ENCODE measurements around the gene CHID1. TPM values are rescaled to one million over a fixed set of nuclear protein-coding genes. Genes with fewer than 3 reads are reported as not detected.

Gene CHID1
- total RNA-seq, 1 donor from 2014 or later = 56.6 TPM

- H3K27me3 Mint-ChIP-seq (ENCODE audit: insufficient read depth, low read depth) = peaks cover 7% of the 10 kb centered on the region
- H3K27ac ChIP-seq = peak overlapping the region; percentile 89
- no peak for TF ChIP-seq EZH2 (IDR thresholded peaks at IDR 0.05)
- peak; percentile 41 for TF ChIP-seq CTCF (IDR thresholded peaks at IDR 0.05)
- no peaks in the 10 kb centered on the region for H3K9me3 ChIP-seq (ENCODE audit: low read depth)
- no peaks in the 10 kb centered on the region for H3K27me3 ChIP-seq
- H3K36me3 ChIP-seq = no peaks in the 10 kb centered on the region
- H3K4me2 ChIP-seq = peak overlapping the region; percentile 48
- peaks cover 92% of the 10 kb centered on the region for H3K79me2 ChIP-seq (ENCODE audit: low read depth)
- H3K9me3 Mint-ChIP-seq = peaks cover 12% of the 10 kb centered on the region
- peak; percentile 83 for DNase-seq (ENCODE audit: low spot score)
- peaks cover 57% of the 10 kb centered on the region for H4K20me1 ChIP-seq (ENCODE audit: low read depth)
- H3K4me1 Mint-ChIP-seq = peaks cover 60% of the 10 kb centered on the region
- H3F3A ChIP-seq (ENCODE audit: low read depth) = peaks cover 46% of the 10 kb centered on the region
- H3K4me3 Mint-ChIP-seq = peak overlapping the region; percentile 80
- peaks cover 15% of the 10 kb centered on the region for H3K36me3 Mint-ChIP-seq
- peak overlapping the region; percentile 99 for H3K27ac Mint-ChIP-seq
- no peak overlapping the region for H3K9ac ChIP-seq
- peaks cover 50% of the 10 kb centered on the region for H3K4me1 ChIP-seq
- H3K4me3 ChIP-seq = peak overlapping the region; percentile 3
- H2AFZ ChIP-seq (replicated peaks) = no peak overlapping the region
Observed at GRCh38 chr11:944711-945470, 34.3 kb upstream of the CHID1 start.

GRCh38 chr11:942823-943222 lies 32.2 kb upstream of the CHID1 start:
- Mint-ChIP-seq H3K4me3 (no peak overlapping the region), H3K4me1 (peaks cover 66% of the 10 kb centered on the region), H3K9me3 (no peaks in the 10 kb centered on the region), H3K27ac (peak overlapping the region; percentile 55), H3K36me3 (peaks cover 6% of the 10 kb centered on the region), H3K27me3 (ENCODE audit: insufficient read depth, low read depth) (peaks cover 5% of the 10 kb centered on the region)
- Histone ChIP-seq H3K4me2 (no peak overlapping the region), H2AFZ (replicated peaks) (no peak overlapping the region), H4K20me1 (ENCODE audit: low read depth) (peaks cover 76% of the 10 kb centered on the region), H3F3A (ENCODE audit: low read depth) (peaks cover 57% of the 10 kb centered on the region), H3K9ac (no peak overlapping the region), H3K27me3 (no peaks in the 10 kb centered on the region), H3K4me3 (no peak overlapping the region), H3K27ac (peak overlapping the region; percentile 60), H3K9me3 (ENCODE audit: low read depth) (no peaks in the 10 kb centered on the region), H3K4me1 (peaks cover 55% of the 10 kb centered on the region), H3K36me3 (no peaks in the 10 kb centered on the region), H3K79me2 (ENCODE audit: low read depth) (peaks cover 94% of the 10 kb centered on the region)
- peak; percentile 11 for DNase-seq (ENCODE audit: low spot score)
- TF ChIP-seq EZH2phosphoT487 (IDR thresholded peaks at IDR 0.05) (no peak), EZH2 (IDR thresholded peaks at IDR 0.05) (no peak), CTCF (IDR thresholded peaks at IDR 0.05) (no peak)

GRCh38 chr11:940496-941135 lies 30.0 kb upstream of the CHID1 start:
- Mint-ChIP-seq H3K27ac (peak overlapping the region; percentile 74), H3K4me1 (peaks cover 57% of the 10 kb centered on the region), H3K9me3 (peaks cover 2% of the 10 kb centered on the region), H3K4me3 (no peak overlapping the region), H3K27me3 (ENCODE audit: insufficient read depth, low read depth) (peaks cover 5% of the 10 kb centered on the region), H3K36me3 (peaks cover 5% of the 10 kb centered on the region)
- Histone ChIP-seq H3K27ac (peak overlapping the region; percentile 56), H2AFZ (replicated peaks) (no peak overlapping the region), H3K4me3 (peak overlapping the region; percentile 1), H3K9me3 (ENCODE audit: low read depth) (no peaks in the 10 kb centered on the region), H3K79me2 (ENCODE audit: low read depth) (peaks cover 96% of the 10 kb centered on the region), H3K9ac (no peak overlapping the region), H3F3A (ENCODE audit: low read depth) (peaks cover 48% of the 10 kb centered on the region), H3K27me3 (no peaks in the 10 kb centered on the region), H3K36me3 (no peaks in the 10 kb centered on the region), H3K4me1 (peaks cover 44% of the 10 kb centered on the region), H3K4me2 (peak overlapping the region; percentile 60), H4K20me1 (ENCODE audit: low read depth) (peaks cover 79% of the 10 kb centered on the region)
- peak; percentile 77 for DNase-seq (ENCODE audit: low spot score)
- no peak for TF ChIP-seq CTCF (IDR thresholded peaks at IDR 0.05)
